ENCODE results near the gene ACVR2B.
A peak's percentile ranks its signal among the peaks of the same experiment; 100 is the strongest.

ACVR2B gene

GRCh38 chr3:38458796-38459498, 5.3 kb downstream of the ACVR2B start:
- DNase-seq: no peak

GRCh38 chr3:38459499-38460048, 5.9 kb downstream of the ACVR2B start:
- no peak for DNase-seq

- DNase-seq: no peak
These were observed 6.9 kb downstream of the ACVR2B start for GRCh38 chr3:38460377-38461270.

GRCh38 chr3:38465588-38466154, 12.0 kb downstream of the ACVR2B start:
- DNase-seq: no peak

GRCh38 chr3:38468765-38469164, 15.1 kb downstream of the ACVR2B start:
- DNase-seq: no peak

GRCh38 chr3:38469852-38470251, 16.2 kb downstream of the ACVR2B start:
- no peak for DNase-seq

GRCh38 chr3:38471260-38471857, 17.7 kb downstream of the ACVR2B start:
- no peak for DNase-seq

- no peak for DNase-seq
These were observed 18.7 kb downstream of the ACVR2B start for GRCh38 chr3:38472342-38472741.

GRCh38 chr3:38473229-38473628, 19.5 kb downstream of the ACVR2B start:
- no peak for DNase-seq

GRCh38 chr3:38474928-38475605, 21.4 kb downstream of the ACVR2B start:
- no peak for DNase-seq

GRCh38 chr3:38475716-38476115, 22.0 kb downstream of the ACVR2B start:
- DNase-seq: no peak

GRCh38 chr3:38476157-38476756, 22.6 kb downstream of the ACVR2B start:
- DNase-seq: no peak

- DNase-seq: no peak
These were observed 23.5 kb downstream of the ACVR2B start for GRCh38 chr3:38477057-38477820.

GRCh38 chr3:38477839-38478450, 24.3 kb downstream of the ACVR2B start:
- no peak for DNase-seq

- DNase-seq: no peak
These were observed 25.2 kb downstream of the ACVR2B start for GRCh38 chr3:38478901-38479300.

- peak; percentile 73 for DNase-seq
These were observed 25.9 kb downstream of the ACVR2B start for GRCh38 chr3:38479431-38480092.

- no peak for DNase-seq
These were observed 26.4 kb downstream of the ACVR2B start for GRCh38 chr3:38480093-38480445.

- no peak for DNase-seq
These were observed 27.2 kb downstream of the ACVR2B start for GRCh38 chr3:38480930-38481329.

GRCh38 chr3:38482951-38483350, 29.3 kb downstream of the ACVR2B start:
- no peak for DNase-seq

GRCh38 chr3:38487323-38487722, 33.6 kb downstream of the ACVR2B start:
- DNase-seq: no peak

Measured in midbrain (tissue), 1 donor.